Right hindlimb (tissue), 1 donor: ENCODE measurements around the gene TMEM108.
A peak's percentile ranks its signal among the peaks of the same experiment; 100 is the strongest.

Source experiments
- DNase-seq: peaks from one replicate; pipeline ENCODE4 v3.0.0-alpha.2; 2018

TMEM108 gene

GRCh38 chr3:133283958-133284807 is 246.0 kb downstream of the TMEM108 start:
- DNase-seq = no peak

GRCh38 chr3:133289322-133289721 is 251.1 kb downstream of the TMEM108 start:
- no peak for DNase-seq

- no peak for DNase-seq
Observed at GRCh38 chr3:133292296-133292695, 254.1 kb downstream of the TMEM108 start.

- no peak for DNase-seq
Observed at GRCh38 chr3:133293397-133294110, 255.4 kb downstream of the TMEM108 start.

- DNase-seq = no peak
Observed at GRCh38 chr3:133294253-133294652, 256.1 kb downstream of the TMEM108 start.

- no peak for DNase-seq
Observed at GRCh38 chr3:133295199-133295901, 257.2 kb downstream of the TMEM108 start.

- no peak for DNase-seq
Observed at GRCh38 chr3:133295944-133296917, 258.0 kb downstream of the TMEM108 start.

- no peak for DNase-seq
Observed at GRCh38 chr3:133296981-133297380, 258.8 kb downstream of the TMEM108 start.

- DNase-seq = no peak
Observed at GRCh38 chr3:133300102-133300501, 261.9 kb downstream of the TMEM108 start.

- DNase-seq = no peak
Observed at GRCh38 chr3:133301194-133301593, 263.0 kb downstream of the TMEM108 start.

- DNase-seq = no peak
Observed at GRCh38 chr3:133301731-133302130, 263.5 kb downstream of the TMEM108 start.

- no peak for DNase-seq
Observed at GRCh38 chr3:133303430-133303829, 265.2 kb downstream of the TMEM108 start.

GRCh38 chr3:133317866-133318265 is 279.7 kb downstream of the TMEM108 start:
- no peak for DNase-seq

GRCh38 chr3:133328373-133328772 is 290.2 kb downstream of the TMEM108 start:
- no peak for DNase-seq

GRCh38 chr3:133329626-133330025 is 291.4 kb downstream of the TMEM108 start:
- no peak for DNase-seq

GRCh38 chr3:133330065-133330464 is 291.9 kb downstream of the TMEM108 start:
- DNase-seq = peak; percentile 66

- no peak for DNase-seq
Observed at GRCh38 chr3:133330522-133330921, 292.3 kb downstream of the TMEM108 start.

- DNase-seq = no peak
Observed at GRCh38 chr3:133354721-133355120, 316.5 kb downstream of the TMEM108 start.

GRCh38 chr3:133360476-133360875 is 322.3 kb downstream of the TMEM108 start:
- no peak for DNase-seq

GRCh38 chr3:133361011-133361410 is 322.8 kb downstream of the TMEM108 start:
- DNase-seq = no peak

GRCh38 chr3:133361435-133361834 is 323.2 kb downstream of the TMEM108 start:
- no peak for DNase-seq

GRCh38 chr3:133362539-133362938 is 324.3 kb downstream of the TMEM108 start:
- no peak for DNase-seq
